Activated T-cell treated with anti-CD3 and anti-CD28 coated beads for 24 hours (primary cell): ENCODE results near the gene DIO3.

Source experiments
- DNase-seq: peaks from one replicate; pipeline ENCODE4 v3.0.0-alpha.2; 2020; ENCODE audit warnings: low read depth

Gene DIO3

DNA sequence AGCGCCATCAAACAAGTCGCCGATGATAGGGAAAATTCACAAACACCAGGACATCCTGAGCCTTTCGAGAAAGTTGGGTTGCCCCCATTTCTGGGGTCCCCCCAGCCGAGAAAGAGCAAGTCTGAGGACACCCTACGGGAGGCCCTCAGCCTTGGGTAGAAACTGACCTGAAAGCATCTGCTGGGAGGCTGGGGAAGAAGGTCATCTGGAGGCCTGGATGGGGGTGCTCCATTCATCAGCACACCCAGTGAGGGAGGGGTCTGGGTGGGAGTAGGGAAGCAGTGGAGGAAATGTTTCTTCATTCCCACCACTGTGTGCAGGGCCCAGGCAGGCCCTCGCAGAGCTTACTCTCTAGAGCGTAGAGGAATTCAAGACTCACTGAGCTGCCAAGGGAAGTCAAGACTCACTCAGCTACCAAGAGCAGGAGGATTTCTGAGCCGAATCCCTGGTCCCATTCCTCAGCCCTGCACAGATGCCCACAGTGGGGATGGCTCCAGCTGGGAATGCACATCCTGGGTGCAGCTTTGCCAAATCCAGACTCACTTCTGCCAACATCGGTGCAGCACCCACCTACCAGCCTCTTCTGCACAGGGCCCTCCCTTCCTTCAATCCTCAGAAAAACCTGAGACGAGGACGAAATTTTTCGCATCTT, 38.1 kb downstream of the DIO3 start:
- no peak for DNase-seq

DNA sequence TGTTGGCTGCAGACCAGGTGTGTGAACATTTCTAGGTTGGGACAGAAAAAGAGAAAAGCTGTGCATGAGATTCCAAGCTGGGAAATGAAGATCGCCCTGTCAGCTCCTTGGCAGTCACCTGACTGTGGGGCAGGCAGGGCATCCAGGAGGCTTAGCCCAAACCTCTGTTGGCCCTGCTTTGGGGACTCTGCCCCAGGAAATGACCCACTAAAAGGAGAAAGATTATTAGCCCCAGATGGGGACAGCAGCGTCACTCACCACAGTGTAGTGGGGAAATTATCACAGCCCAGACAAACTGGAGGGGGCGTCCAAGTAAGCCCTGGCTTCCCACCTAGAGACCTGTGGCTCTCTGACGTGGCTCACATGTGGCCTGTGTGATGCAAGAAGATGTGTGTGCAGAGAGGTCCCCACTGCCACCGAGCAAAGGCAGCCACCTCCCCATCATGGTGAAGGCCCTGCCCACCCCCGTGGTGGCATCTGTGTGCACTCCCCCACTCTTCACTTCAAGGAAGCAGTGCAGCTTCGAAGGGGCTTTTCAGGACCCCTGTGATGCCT, 39.1 kb downstream of the DIO3 start:
- DNase-seq: no peak

DNA sequence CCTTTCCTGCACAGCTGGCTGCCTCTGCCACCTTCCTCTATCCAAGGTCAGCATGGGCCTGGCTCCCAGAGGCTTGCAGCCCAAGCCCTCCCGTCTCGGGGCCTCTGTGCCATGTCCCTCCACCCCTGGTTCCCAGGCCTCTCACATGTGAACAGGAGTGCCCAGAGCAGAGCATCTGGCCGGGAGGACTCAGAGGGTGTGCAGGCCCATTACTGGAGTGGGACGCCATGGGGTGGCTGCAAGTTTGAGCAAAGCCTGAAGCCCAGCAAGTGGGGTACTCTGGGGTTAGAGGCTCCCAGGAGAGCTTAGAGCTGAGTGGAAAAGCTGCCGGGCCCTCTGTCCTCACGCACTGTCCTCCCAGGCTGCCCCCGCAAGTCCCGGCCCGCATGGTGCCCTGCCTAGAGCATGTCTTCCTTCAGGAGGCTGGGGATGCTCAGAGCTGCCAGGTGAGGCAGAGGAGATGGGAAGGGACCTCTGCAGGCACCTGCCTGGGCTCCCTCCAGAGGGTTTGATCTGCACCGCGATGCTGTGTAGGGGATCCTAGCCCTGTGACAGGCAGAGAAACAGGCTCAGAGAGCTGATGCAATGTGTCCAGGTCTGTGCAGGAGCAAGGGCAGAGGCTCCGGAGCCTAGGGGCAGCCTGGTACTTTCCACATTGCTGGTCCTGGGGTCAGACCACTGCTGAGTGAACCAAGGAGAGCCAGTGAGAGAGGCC, 39.8 kb downstream of the DIO3 start:
- DNase-seq: no peak

DNA sequence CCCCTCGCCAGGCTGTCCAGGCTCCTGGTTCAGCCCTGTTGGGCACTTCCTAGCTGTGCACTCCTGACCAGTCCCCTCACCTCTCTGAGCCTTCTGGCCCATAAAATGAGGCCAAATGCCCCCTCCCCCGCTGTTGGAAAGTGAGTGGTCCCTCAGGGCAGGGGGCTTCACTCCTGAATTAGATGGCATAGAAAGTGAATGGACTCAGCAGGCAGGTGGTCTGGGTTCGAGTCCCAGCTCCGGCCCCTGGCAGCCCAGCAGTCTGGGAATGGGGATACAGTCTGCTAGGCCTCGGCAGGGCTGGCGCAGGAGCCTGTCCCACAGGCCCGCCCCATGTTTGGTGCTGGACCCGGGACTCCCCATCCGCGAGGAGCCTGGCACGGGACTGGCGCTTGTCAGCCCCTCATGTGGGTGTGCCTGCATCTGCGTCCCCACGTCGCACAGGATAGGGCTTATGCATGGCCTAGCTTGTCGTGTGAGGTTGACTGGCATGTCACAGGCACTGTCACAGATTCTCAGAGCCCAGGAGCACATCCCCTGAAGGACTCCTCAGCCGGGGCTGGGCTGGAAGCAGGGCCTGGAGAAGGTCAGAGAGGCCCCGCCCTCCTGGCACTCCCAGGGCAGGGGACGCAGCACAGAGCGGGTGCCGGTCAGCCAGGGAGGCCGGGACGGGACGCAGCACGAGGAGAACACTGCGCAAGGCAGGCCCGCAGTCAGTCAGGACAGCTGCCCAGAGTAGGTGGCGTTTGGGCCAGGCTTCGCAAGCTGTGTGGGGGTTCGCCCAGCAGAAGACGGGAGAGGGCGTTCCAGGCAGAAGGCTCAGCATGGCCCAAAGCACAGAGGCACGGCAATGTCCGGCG, 40.5 kb downstream of the DIO3 start:
- no peak for DNase-seq

DNA sequence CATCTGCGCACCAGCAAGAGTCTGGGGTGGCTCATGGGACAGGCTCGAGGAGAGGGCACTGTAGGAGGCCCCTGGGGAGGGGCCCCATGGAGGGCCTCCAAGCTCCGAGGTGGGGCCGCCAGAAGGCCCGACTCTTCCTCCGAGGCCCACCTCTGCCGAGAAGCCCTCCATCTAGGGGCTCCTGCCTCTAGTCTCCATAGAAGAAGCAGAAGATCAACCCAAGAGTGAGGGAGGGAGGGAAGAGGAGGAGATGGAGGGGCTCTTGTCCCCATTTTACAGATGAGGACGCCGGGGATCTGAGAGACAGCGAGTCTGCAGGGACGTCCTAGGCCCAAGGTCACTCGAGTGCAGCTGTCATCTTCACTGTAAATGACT, 41.2 kb downstream of the DIO3 start:
- DNase-seq: no peak

DNA sequence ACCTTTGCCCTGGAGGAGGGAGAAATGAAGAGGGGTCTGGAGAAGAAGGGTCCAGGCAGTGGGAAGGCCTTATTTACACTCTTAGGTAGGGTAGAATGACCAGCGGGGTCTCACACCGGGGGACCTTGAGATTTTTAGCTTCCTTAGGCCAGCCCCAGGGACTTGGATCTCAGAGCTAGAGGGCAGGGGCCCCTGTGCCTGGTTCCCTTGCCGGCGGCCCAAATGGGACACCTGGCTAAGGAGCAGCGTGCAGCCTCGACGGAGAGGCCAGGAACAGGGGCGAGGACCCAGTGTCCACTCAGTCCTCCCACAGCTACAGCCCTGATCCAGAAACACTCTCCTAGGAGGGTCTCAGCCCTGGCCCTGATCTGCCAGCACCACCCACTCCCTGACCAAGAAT, 41.8 kb downstream of the DIO3 start:
- no peak for DNase-seq

DNA sequence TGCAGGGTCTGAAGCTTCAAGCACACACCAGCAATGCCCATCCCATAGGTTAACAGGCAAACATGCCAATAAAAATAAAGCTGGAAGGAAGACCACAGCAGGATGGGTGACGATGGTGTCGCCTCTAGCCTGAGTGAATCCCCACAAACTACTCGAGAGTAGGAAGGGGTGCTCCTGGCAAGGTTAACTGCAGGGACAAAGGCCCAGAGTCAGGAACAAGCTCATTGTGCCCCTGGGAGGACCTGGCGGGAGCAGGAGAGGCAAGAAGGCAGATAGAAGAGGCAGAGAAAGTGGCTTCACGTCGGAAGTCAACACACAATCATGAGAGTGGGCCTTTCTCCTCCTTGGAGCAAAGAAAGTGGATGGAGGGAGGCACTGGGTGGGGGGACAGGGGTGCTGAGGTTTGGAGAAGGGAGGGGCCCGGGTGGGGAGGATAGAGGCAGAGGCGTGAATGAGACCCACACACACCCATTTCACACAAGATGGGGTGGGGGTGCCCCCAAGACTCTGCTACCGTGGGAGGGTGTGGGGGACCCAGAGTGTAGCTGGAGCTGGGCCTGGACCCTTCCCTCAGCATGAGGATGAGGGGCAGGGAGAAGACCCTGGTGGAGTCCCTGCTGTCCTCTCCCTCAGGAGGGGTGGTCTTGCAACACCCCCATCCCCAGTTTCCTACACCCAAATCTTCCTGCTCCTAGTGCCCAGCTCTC, 43.1 kb downstream of the DIO3 start:
- no peak for DNase-seq

DNA sequence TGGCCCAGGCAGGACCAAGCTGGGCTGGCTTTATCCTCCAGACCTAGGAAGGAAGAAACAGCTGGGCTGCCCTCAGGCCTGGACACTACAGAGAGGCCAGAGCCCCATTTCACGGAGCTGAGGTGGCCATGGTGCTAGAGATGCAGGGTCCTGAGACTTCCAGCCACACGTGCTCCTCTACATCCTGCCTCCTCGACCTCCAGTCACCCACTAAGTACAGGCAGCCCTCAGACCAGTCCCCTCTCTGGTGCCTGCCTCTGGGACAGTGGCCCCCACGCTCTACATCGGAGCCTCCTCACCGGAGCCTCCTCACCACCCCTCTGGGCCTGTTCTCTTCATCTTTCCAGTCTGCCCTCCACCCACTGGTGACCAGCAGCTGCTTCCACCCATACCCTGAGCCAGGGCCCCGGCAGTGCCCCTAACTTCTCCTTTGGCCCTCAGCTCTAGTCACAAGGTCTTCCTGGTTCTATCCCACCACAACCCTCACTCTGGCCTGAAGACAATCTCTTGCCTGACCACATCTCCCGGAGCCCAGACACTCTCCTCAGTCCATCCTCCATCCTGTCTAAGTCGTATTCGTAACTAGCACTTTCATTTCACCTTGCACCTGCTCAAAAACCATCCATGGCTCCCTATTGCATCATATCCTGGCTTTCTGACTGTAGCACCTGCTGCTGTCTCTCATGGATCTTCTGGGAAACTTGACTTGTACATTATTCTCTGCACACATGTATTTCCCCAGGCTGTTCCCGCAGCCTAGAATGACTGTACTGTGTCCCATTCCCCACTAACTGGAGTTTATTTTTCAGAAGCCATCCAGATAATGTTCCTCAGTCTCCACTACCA, 43.9 kb downstream of the DIO3 start:
- no peak for DNase-seq

DNA sequence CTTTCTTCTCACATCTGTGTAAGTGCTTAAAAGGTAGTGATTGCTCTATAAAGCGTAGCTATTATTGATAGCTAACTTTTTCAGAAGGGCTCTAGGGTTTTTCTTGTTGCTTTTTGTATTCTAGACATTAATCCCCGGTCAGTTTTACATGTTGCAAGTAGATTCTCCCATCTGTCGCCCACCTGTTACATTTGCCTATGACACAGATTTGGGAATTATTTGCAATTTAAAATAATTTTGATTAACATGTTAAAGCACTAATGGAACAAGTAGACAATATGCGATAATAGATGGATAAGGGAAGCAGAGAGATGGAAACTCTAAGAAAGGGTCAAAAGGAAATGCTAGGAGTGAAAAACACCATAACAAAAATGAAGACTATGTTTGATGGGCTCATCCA, 44.5 kb downstream of the DIO3 start:
- no peak for DNase-seq
